ENCODE results near the gene CHST15.

DNA sequence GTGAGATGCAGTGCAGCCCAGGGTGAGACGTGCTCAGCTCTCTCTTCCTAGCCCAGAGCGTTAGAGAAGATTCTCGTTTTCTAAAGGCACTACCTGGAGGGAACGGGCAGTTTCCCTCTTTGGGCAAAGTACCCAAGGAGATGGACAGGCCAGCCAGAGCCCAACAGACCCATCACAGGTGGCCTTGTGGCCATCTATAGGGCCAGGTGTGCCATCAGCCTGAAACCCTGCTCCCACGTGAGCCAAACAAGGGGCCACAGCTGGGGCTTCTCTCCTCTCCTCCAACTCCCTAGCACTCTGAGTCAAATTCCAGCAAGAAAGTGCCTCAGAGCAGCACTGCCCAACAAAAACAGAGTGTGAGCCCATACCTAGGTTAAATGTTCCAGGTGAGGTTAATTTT lies 22.3 kb downstream of the CHST15 start:
- TF ChIP-seq, protein P1, sequence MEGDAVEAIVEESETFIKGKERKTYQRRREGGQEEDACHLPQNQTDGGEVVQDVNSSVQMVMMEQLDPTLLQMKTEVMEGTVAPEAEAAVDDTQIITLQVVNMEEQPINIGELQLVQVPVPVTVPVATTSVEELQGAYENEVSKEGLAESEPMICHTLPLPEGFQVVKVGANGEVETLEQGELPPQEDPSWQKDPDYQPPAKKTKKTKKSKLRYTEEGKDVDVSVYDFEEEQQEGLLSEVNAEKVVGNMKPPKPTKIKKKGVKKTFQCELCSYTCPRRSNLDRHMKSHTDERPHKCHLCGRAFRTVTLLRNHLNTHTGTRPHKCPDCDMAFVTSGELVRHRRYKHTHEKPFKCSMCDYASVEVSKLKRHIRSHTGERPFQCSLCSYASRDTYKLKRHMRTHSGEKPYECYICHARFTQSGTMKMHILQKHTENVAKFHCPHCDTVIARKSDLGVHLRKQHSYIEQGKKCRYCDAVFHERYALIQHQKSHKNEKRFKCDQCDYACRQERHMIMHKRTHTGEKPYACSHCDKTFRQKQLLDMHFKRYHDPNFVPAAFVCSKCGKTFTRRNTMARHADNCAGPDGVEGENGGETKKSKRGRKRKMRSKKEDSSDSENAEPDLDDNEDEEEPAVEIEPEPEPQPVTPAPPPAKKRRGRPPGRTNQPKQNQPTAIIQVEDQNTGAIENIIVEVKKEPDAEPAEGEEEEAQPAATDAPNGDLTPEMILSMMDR (conservative IDR thresholded peaks at IDR 0.05; ENCODE audit: low read depth, low read length): no peak
- no peak for TF ChIP-seq POLR2A (IDR thresholded peaks at IDR 0.05; ENCODE audit: low read depth, low read length)
- no peak for TF ChIP-seq FOS (IDR thresholded peaks at IDR 0.05; ENCODE audit: low read depth, low read length)
- TF ChIP-seq MAFK (IDR thresholded peaks at IDR 0.05; ENCODE audit: low read depth, low read length): no peak
- TF ChIP-seq MXI1 (IDR thresholded peaks at IDR 0.05; ENCODE audit: borderline replicate concordance, low read depth, low read length): no peak
- no peak for TF ChIP-seq MAZ (IDR thresholded peaks at IDR 0.05; ENCODE audit: borderline replicate concordance, low read depth, low read length)
- no peak for TF ChIP-seq RAD21 (IDR thresholded peaks at IDR 0.05; ENCODE audit: low read length)
- TF ChIP-seq RCOR1 (IDR thresholded peaks at IDR 0.05; ENCODE audit: insufficient replicate concordance, low read length): no peak
- TF ChIP-seq USF2 (IDR thresholded peaks at IDR 0.05; ENCODE audit: low read depth, low read length): no peak
- no peak for TF ChIP-seq CHD1 (IDR thresholded peaks at IDR 0.05; ENCODE audit: low read depth, low read length)
- TF ChIP-seq RFX5 (IDR thresholded peaks at IDR 0.05; ENCODE audit: low read depth, low read length): no peak
- no peak for TF ChIP-seq BHLHE40 (IDR thresholded peaks at IDR 0.05; ENCODE audit: low read depth, low read length)
- no peak for TF ChIP-seq SMC3 (IDR thresholded peaks at IDR 0.05; ENCODE audit: low read depth, low read length)

Measured in IMR-90 (cell line).